Endothelial cell of umbilical vein (primary cell): ENCODE results near the gene F2RL2. TPM values are rescaled to one million over a fixed set of nuclear protein-coding genes. Genes with fewer than 3 reads are reported as not detected.

Source experiments
- BruUV-seq: library from RNA; stranded (reverse); fragments of 400-500 nt; replicated peaks from 2 replicates; lab custom pipeline; 2021; lab: Mats Ljungman, UMichigan
- CTCF ChIA-PET: fragments of 300-600, 350-600 bp; sonication (Branson Sonifier 250); formaldehyde crosslinking; loops from one replicate; lab custom pipeline; 2021; ENCODE audit warnings: antibody characterized with exemption, inconsistent platforms; lab: Charles Lee
- POLR2A ChIA-PET: fragments of 300-600, 350-600 bp; sonication (Branson Sonifier 250); formaldehyde crosslinking; loops from one replicate; lab custom pipeline; 2021; ENCODE audit warnings: antibody characterized with exemption, inconsistent platforms; lab: Charles Lee
- DNase-seq: peaks from one replicate; pipeline ENCODE4 v3.0.0-alpha.2; 2011; ENCODE audit warnings: low read depth, low spot score
- FAIRE-seq: peaks from 2 replicates; lab custom pipeline; 2011; peaks lifted over from hg19 to GRCh38; lab: Jason Lieb, UNC
- H2AFZ ChIP-seq: 2 replicates; pipeline ENCODE4 v1.6.0; 2012; ENCODE audit warnings: low read depth, low read length, control low read depth, inconsistent platforms
- H3K27ac ChIP-seq: 2 replicates; pipeline ENCODE4 v1.5.1; 2011; ENCODE audit warnings: low read depth, mild to moderate bottlenecking, control low read depth, low read length, moderate library complexity; ENCODE audit not compliant: insufficient read depth
- H3K27me3 ChIP-seq, 2 experiments: 2 replicates each; pipeline versions ENCODE4 v1.6.0 to v1.6.1; 2011; ENCODE audit warnings: low read length in 2 of 2, mixed read lengths in 1 of 2; ENCODE audit not compliant: control insufficient read depth in 2 of 2, insufficient read depth in 2 of 2
- H3K36me3 ChIP-seq, 2 experiments: 2 replicates in 1 of 2; 3 replicates in 1 of 2; pipeline ENCODE4 v1.5.1; 2011; ENCODE audit warnings: low read length in 2 of 2, mild to moderate bottlenecking in 1 of 2, moderate library complexity in 1 of 2; ENCODE audit not compliant: control insufficient read depth in 2 of 2, insufficient read depth in 2 of 2; ENCODE audit errors: extremely low read depth in 1 of 2
- H3K4me1 ChIP-seq: 3 replicates; pipeline ENCODE4 v1.5.1; 2011; ENCODE audit warnings: mild to moderate bottlenecking, low read length; ENCODE audit not compliant: control insufficient read depth, insufficient read depth; ENCODE audit errors: extremely low read depth
- H3K4me2 ChIP-seq: 2 replicates; pipeline ENCODE4 v1.6.1; 2011; ENCODE audit warnings: low read length, control low read depth, mixed read lengths; ENCODE audit not compliant: insufficient read depth
- H3K4me3 ChIP-seq, 3 experiments: fragments of 200-600 bp in 1 of 3; sonication (generic), shearing (Covaris generic) in 1 of 3; replicated peaks in 1 of 3; 2 replicates each; pipeline ENCODE4 v1.5.1; 2011 to 2016; ENCODE audit warnings: control low read depth in 3 of 3, low read length in 3 of 3, mild to moderate bottlenecking in 2 of 3, inconsistent platforms in 1 of 3, low read depth in 1 of 3, moderate library complexity in 1 of 3; ENCODE audit not compliant: insufficient read depth in 1 of 3
- H3K79me2 ChIP-seq: 2 replicates; pipeline ENCODE4 v1.6.0; 2012; ENCODE audit warnings: low read length, inconsistent platforms; ENCODE audit not compliant: control insufficient read depth, insufficient read depth
- H3K9ac ChIP-seq: replicated peaks from 2 replicates; pipeline ENCODE3; 2011; ENCODE audit warnings: low read length, control low read depth; ENCODE audit not compliant: insufficient read depth; ENCODE audit errors: extremely low read depth
- H3K9me1 ChIP-seq: replicated peaks from 3 replicates; pipeline ENCODE4 v1.6.0; 2011; ENCODE audit warnings: mild to moderate bottlenecking, low read length; ENCODE audit not compliant: control insufficient read depth, insufficient read depth; ENCODE audit errors: extremely low read depth
- H3K9me3 ChIP-seq: replicated peaks from 2 replicates; pipeline ENCODE4 v1.5.1; 2012; ENCODE audit warnings: low read length, inconsistent platforms; ENCODE audit not compliant: control insufficient read depth, insufficient read depth
- H4K20me1 ChIP-seq: replicated peaks from 2 replicates; pipeline ENCODE3; 2011; ENCODE audit warnings: mild to moderate bottlenecking, low read length; ENCODE audit not compliant: control insufficient read depth, insufficient read depth; ENCODE audit errors: extremely low read depth
- CTCF ChIP-seq, 2 donors: IDR thresholded peaks; 1 replicate in 1 of 2; 2 replicates in 1 of 2; pipeline ENCODE4 v1.5.1; 2011; ENCODE audit warnings: low read length in 2 of 2, mild to moderate bottlenecking in 2 of 2, moderate library complexity in 2 of 2, control low read depth in 1 of 2, inconsistent platforms in 1 of 2, low read depth in 1 of 2; ENCODE audit not compliant: insufficient read depth in 1 of 2; ENCODE audit errors: extremely low read depth in 1 of 2
- EZH2 ChIP-seq: IDR thresholded peaks from 2 replicates; pipeline ENCODE4 v1.6.1; 2012; ENCODE audit warnings: borderline replicate concordance, low read depth, mild to moderate bottlenecking, moderate library complexity, low read length, inconsistent platforms; ENCODE audit not compliant: severe bottlenecking
- FOS ChIP-seq: IDR thresholded peaks from 2 replicates; pipeline ENCODE4 v1.6.1; 2011; ENCODE audit warnings: mild to moderate bottlenecking, low read length, moderate library complexity, borderline replicate concordance; ENCODE audit not compliant: insufficient read depth
- GATA2 ChIP-seq: IDR thresholded peaks from 2 replicates; pipeline ENCODE4 v1.7.0; 2011; ENCODE audit warnings: low read depth, mild to moderate bottlenecking, moderate library complexity, mixed read lengths, low read length; ENCODE audit not compliant: insufficient read length, insufficient read depth
- JUN ChIP-seq: IDR thresholded peaks from 2 replicates; pipeline ENCODE4 v1.6.1; 2011; ENCODE audit warnings: borderline replicate concordance, low read depth; ENCODE audit not compliant: insufficient read length, insufficient read depth
- MAX ChIP-seq: IDR thresholded peaks from 2 replicates; pipeline ENCODE4 v1.6.1; 2011; ENCODE audit not compliant: insufficient read depth, insufficient read length
- MYC ChIP-seq: IDR thresholded peaks from one replicate; pipeline ENCODE4 v1.6.1; 2011; ENCODE audit warnings: mild to moderate bottlenecking, low read depth, low read length
- POLR2A ChIP-seq: IDR thresholded peaks from 2 replicates; pipeline ENCODE4 v1.6.1; 2012; ENCODE audit warnings: low read depth, mild to moderate bottlenecking, control low read depth, low read length
- POLR2AphosphoS5 ChIP-seq: IDR thresholded peaks from 2 replicates; pipeline ENCODE4 v1.6.1; 2012; ENCODE audit warnings: low read depth, mild to moderate bottlenecking, control low read depth, low read length, moderate library complexity; ENCODE audit not compliant: insufficient read depth
- dilution Hi-C: fragments of 300-500 bp; cut with MboI; formaldehyde crosslinking; loops from one replicate; pipeline ENCODE4 v1.15.0; 2019; ENCODE audit warnings: low sequenced_read_pairs; ENCODE audit not compliant: extremely low pct_ligation_motif_present
- intact Hi-C: fragments of 100-400 bp; cut with micrococcal nuclease; formaldehyde crosslinking; loops from one replicate; pipeline ENCODE4 v1.10.0; 2022
- polyA plus RNA-seq, 4 experiments: library from polyadenylated mRNA; depleted of rRNA in 3 of 4; stranded (reverse) in 3 of 4; unstranded in 1 of 4; fragments of >200 nt; gene quantifications; 2 replicates each; pipeline versions ENCODE4 v1.2.1 to v1.2.3, GENCODE V29; 2011 to 2012; ENCODE audit warnings: missing spikeins in 1 of 4
- total RNA-seq: library from RNA; stranded (reverse); gene quantifications from 2 replicates; pipeline ENCODE4 v1.2.3, GENCODE V29; 2021

Gene F2RL2
- total and polyA plus RNA-seq, 2 donors (not counting 3 experiments of a cell fraction or from before 2014, with no cell fraction given): 19.8 to 33.3 TPM

GRCh38 chr5:76606701-76607100, 16.5 kb downstream of the F2RL2 start:
- Histone ChIP-seq H3K4me2 (no peak overlapping the region), H3K27ac (no peak overlapping the region), H3K79me2 (no peaks in the 10 kb centered on the region), H3K4me1 (peaks cover 4% of the 10 kb centered on the region), H3K27me3 (no peaks in the 10 kb centered on the region), H3K4me3 (no peak overlapping the region), H3K9me3 (no peaks in the 10 kb centered on the region), H3K36me3 (no peaks in the 10 kb centered on the region), H2AFZ (no peak overlapping the region), H4K20me1 (no peaks in the 10 kb centered on the region), H3K9me1 (no peaks in the 10 kb centered on the region), H3K9ac (no peak overlapping the region)
- FAIRE-seq (no peak), DNase-seq (no peak)
- dilution Hi-C loops (no loop called here), intact Hi-C loops (no loop called here)
- no TSS peak for BruUV-seq
- ChIA-PET POLR2A (no interaction called here), CTCF (interaction anchor here (0.9 to 4.9 kb wide), 8 partner anchors 9 to 410 kb away, joined by 3 to 46 read pairs (median 4); no protein-coding TSS in a partner anchor)
- TF ChIP-seq POLR2A (no peak), EZH2 (no peak), MAX (no peak)

- Histone ChIP-seq H3K9me3 (no peaks in the 10 kb centered on the region), H3K79me2 (no peaks in the 10 kb centered on the region), H3K9ac (no peak overlapping the region), H2AFZ (no peak overlapping the region), H3K36me3 (no peaks in the 10 kb centered on the region), H3K4me2 (no peak overlapping the region), H3K27me3 (no peaks in the 10 kb centered on the region), H3K4me3 (no peak overlapping the region), H4K20me1 (no peaks in the 10 kb centered on the region), H3K27ac (no peak overlapping the region), H3K9me1 (no peaks in the 10 kb centered on the region), H3K4me1 (peaks cover 4% of the 10 kb centered on the region)
- DNase-seq (peak; percentile 34), FAIRE-seq (peak; percentile 62)
- TF ChIP-seq FOS (peak; percentile 76), EZH2 (no peak), GATA2 (no peak), POLR2AphosphoS5 (no peak), POLR2A (no peak), MAX (no peak), JUN (peak; percentile 24), CTCF (IDR thresholded peaks at IDR 0.05; ENCODE audit: extremely low read depth in 1 of 2, insufficient read depth in 1 of 2, low read depth in 1 of 2, low read length in 2 of 2) (no peak), MYC (no peak)
- ChIA-PET CTCF (interaction anchor here (1.0 kb wide), 1 partner anchor 170 kb away, joined by 6 read pairs; no protein-coding TSS in a partner anchor), POLR2A (no interaction called here)
- no TSS peak for BruUV-seq
- dilution Hi-C loops: no loop called here
- intact Hi-C loops: loop anchor here (5.0 kb wide), 1 partner anchor 262 kb away; no protein-coding TSS in a partner anchor
Observed at GRCh38 chr5:76604838-76605237, 18.4 kb downstream of the F2RL2 start.
